Osteoblast (primary cell): Measurements from ENCODE around the gene NFKB1. TPM values are rescaled to one million over a fixed set of nuclear protein-coding genes. Genes with fewer than 3 reads are reported as not detected.

Source experiments
- DNase-seq: peaks from one replicate; pipeline ENCODE4 v3.0.0; 2011; ENCODE audit warnings: low spot score, mixed read lengths; ENCODE audit not compliant: insufficient read length; ENCODE audit errors: missing footprints
- H2AFZ ChIP-seq: 2 replicates; pipeline ENCODE4 v1.6.0; 2011; ENCODE audit warnings: mild to moderate bottlenecking, low read length
- H3K27ac ChIP-seq: 2 replicates; pipeline ENCODE4 v1.5.1; 2011; ENCODE audit warnings: mild to moderate bottlenecking, low read depth, low read length, moderate library complexity
- H3K27me3 ChIP-seq: 2 replicates; pipeline ENCODE4 v1.6.0; 2012; ENCODE audit warnings: mild to moderate bottlenecking, control low read depth, inconsistent platforms, low read length, moderate library complexity; ENCODE audit not compliant: insufficient read depth
- H3K36me3 ChIP-seq: 2 replicates; pipeline ENCODE4 v1.5.1; 2011; ENCODE audit warnings: mild to moderate bottlenecking, low read length, control low read depth, moderate library complexity; ENCODE audit not compliant: insufficient read depth
- H3K4me1 ChIP-seq: 2 replicates; pipeline ENCODE4 v1.5.1; 2011; ENCODE audit warnings: mild to moderate bottlenecking, low read length, control low read depth, moderate library complexity; ENCODE audit not compliant: insufficient read depth
- H3K4me2 ChIP-seq: 2 replicates; pipeline ENCODE4 v1.6.0; 2011; ENCODE audit warnings: mild to moderate bottlenecking, low read length; ENCODE audit not compliant: insufficient read depth
- H3K4me3 ChIP-seq: fragments of 200-600 bp; sonication (generic); 3 replicates; pipeline ENCODE4 v1.5.1; 2012; ENCODE audit warnings: mild to moderate bottlenecking, low read length, inconsistent platforms; ENCODE audit not compliant: insufficient read depth
- H3K79me2 ChIP-seq: 2 replicates; pipeline ENCODE4 v1.6.0; 2012; ENCODE audit warnings: mild to moderate bottlenecking, low read length, control low read depth, inconsistent platforms; ENCODE audit not compliant: insufficient read depth
- H3K9me3 ChIP-seq: 2 replicates; pipeline ENCODE4 v1.5.1; 2011; ENCODE audit warnings: low read depth, low read length, control low read depth
- H4K20me1 ChIP-seq: 2 replicates; pipeline ENCODE4 v1.6.0; 2012; ENCODE audit warnings: mild to moderate bottlenecking, low read length, control low read depth; ENCODE audit not compliant: insufficient read depth
- CTCF ChIP-seq: IDR thresholded peaks from 2 replicates; pipeline ENCODE4 v1.5.1; 2011; ENCODE audit warnings: mild to moderate bottlenecking, low read depth, low read length, moderate library complexity; ENCODE audit errors: extremely low read depth
- total RNA-seq: library from RNA; depleted of rRNA; stranded (reverse); fragments of >200 nt; gene quantifications from 2 replicates; pipeline ENCODE4 v1.2.3, GENCODE V29; 2012

The NFKB1 gene
- total RNA-seq, 1 donor: 27.1 TPM

DNA sequence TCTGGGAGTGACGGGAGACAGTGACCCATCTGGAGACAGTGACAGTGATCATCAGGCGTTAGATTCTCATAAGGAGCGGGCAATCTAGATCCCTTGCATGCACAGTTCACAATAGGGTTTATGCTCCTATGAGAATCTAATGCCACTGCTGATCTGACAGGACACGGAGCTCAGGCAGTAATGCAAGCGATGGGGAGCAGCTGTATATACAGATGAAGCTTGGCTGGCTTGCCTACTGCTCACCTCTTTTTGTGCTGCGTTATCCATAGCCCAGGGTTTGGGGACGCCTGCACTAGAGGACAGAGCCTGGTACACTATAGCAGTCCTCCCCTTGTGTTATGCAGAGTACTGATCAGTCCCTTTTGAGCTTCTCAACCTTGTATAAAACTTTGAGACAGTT lies 23.5 kb downstream of the NFKB1 start:
- no peak overlapping the region for H2AFZ ChIP-seq
- H3K4me2 ChIP-seq: no peak overlapping the region
- H3K79me2 ChIP-seq: peaks cover 66% of the 10 kb centered on the region
- peaks cover 18% of the 10 kb centered on the region for H4K20me1 ChIP-seq
- no peak overlapping the region for H3K4me3 ChIP-seq
- no peak for TF ChIP-seq CTCF
- no peak overlapping the region for H3K27ac ChIP-seq
- no peak for DNase-seq
- no peaks in the 10 kb centered on the region for H3K9me3 ChIP-seq
- H3K4me1 ChIP-seq: no peaks in the 10 kb centered on the region
- no peaks in the 10 kb centered on the region for H3K36me3 ChIP-seq
- no peaks in the 10 kb centered on the region for H3K27me3 ChIP-seq

DNA sequence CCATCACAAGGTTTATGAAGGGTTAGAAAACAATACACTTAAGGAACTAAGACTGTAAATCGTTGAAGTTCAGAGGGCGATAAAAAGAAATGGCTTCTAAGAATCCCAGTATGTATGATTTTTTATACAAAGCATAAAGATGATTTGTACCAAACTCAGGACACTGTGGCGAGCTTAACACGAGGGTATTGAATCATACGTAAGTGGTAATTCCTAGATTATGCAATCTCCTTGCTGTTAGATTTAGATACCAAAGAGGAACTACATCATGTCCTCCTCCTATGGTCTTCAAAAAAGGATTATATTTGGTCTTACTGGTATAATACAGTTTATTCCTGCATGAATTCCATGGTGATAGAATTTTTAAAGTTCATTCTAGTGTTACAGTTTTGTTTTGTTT lies 23.9 kb downstream of the NFKB1 start:
- Histone ChIP-seq H3K4me1 (no peaks in the 10 kb centered on the region), H3K27me3 (no peaks in the 10 kb centered on the region), H4K20me1 (peaks cover 14% of the 10 kb centered on the region), H3K79me2 (peaks cover 62% of the 10 kb centered on the region), H3K36me3 (no peaks in the 10 kb centered on the region), H3K4me3 (no peak overlapping the region), H2AFZ (no peak overlapping the region), H3K9me3 (no peaks in the 10 kb centered on the region), H3K27ac (no peak overlapping the region), H3K4me2 (no peak overlapping the region)
- no peak for TF ChIP-seq CTCF
- DNase-seq: no peak

DNA sequence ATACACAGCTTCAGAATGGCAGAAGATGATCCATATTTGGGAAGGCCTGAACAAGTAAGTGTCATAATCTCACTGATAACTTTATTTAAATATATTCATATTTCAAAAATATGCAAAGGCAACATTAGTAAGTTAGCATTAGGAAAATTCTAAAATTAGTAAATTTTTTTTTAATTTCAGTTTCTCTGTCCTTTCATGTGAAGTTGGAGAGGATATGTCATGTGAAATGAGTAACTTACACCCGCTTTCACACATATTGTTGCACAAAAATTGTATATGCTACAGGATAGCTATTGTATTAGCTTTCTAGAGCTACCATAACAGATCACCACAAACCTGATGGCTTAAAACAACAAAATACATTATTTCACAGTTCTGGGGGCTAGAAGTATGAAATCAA lies 24.3 kb downstream of the NFKB1 start:
- Histone ChIP-seq H3K9me3 (no peaks in the 10 kb centered on the region), H4K20me1 (peaks cover 11% of the 10 kb centered on the region), H3K36me3 (no peaks in the 10 kb centered on the region), H3K4me3 (no peak overlapping the region), H3K79me2 (peaks cover 58% of the 10 kb centered on the region), H3K27me3 (no peaks in the 10 kb centered on the region), H2AFZ (no peak overlapping the region), H3K4me1 (no peaks in the 10 kb centered on the region), H3K27ac (no peak overlapping the region), H3K4me2 (no peak overlapping the region)
- no peak for DNase-seq
- no peak for TF ChIP-seq CTCF

GRCh38 chr4:102526532-102526931 lies 25.4 kb downstream of the NFKB1 start:
- H3K27ac ChIP-seq: no peak overlapping the region
- H3K36me3 ChIP-seq: no peaks in the 10 kb centered on the region
- DNase-seq: no peak
- no peak overlapping the region for H2AFZ ChIP-seq
- H3K27me3 ChIP-seq: no peaks in the 10 kb centered on the region
- H3K9me3 ChIP-seq: no peaks in the 10 kb centered on the region
- H3K79me2 ChIP-seq: peaks cover 51% of the 10 kb centered on the region
- H4K20me1 ChIP-seq: peaks cover 9% of the 10 kb centered on the region
- H3K4me2 ChIP-seq: no peak overlapping the region
- TF ChIP-seq CTCF: no peak
- H3K4me1 ChIP-seq: no peaks in the 10 kb centered on the region
- no peak overlapping the region for H3K4me3 ChIP-seq
